ENCODE data around the gene SLC25A40. TPM values are rescaled to one million over a fixed set of nuclear protein-coding genes. Genes with fewer than 3 reads are reported as not detected.

The SLC25A40 gene
- total RNA-seq, 3 donors from 2014 or later, result 9.8 to 34.1 (median 13.8) TPM

- Histone ChIP-seq H3K27me3 (no peaks in the 10 kb centered on the region), H3K4me1 (no peaks in the 10 kb centered on the region), H3K4me3 (no peak overlapping the region), H3K36me3 (no peaks in the 10 kb centered on the region), H3K27ac (no peak overlapping the region), H3K9me3 (no peaks in the 10 kb centered on the region)
- intact Hi-C loops (cut with DNase I; ENCODE audit: low total_unique reads), result no loop called here
- no peak for TF ChIP-seq POLR2A (IDR thresholded peaks at IDR 0.05)
- no peak for TF ChIP-seq POLR2AphosphoS5 (IDR thresholded peaks at IDR 0.05)
- no peak for TF ChIP-seq CTCF (IDR thresholded peaks at IDR 0.05)
- no peak for DNase-seq (ENCODE audit: low spot score in 2 of 2)
Measured at GRCh38 chr7:87797395-87797794, 78.8 kb downstream of the SLC25A40 start.

GRCh38 chr7:87785368-87785995 is 90.7 kb downstream of the SLC25A40 start:
- no peaks in the 10 kb centered on the region for H3K9me3 ChIP-seq
- no peak overlapping the region for H3K4me3 ChIP-seq
- TF ChIP-seq POLR2AphosphoS5 (IDR thresholded peaks at IDR 0.05) (no peak), POLR2A (IDR thresholded peaks at IDR 0.05) (no peak), CTCF (IDR thresholded peaks at IDR 0.05) (no peak)
- no peaks in the 10 kb centered on the region for H3K4me1 ChIP-seq
- intact Hi-C loops (cut with DNase I; ENCODE audit: low total_unique reads), result no loop called here
- DNase-seq (ENCODE audit: low spot score in 2 of 2), result no peak
- H3K36me3 ChIP-seq, result no peaks in the 10 kb centered on the region
- H3K27me3 ChIP-seq, result no peaks in the 10 kb centered on the region
- no peak overlapping the region for H3K27ac ChIP-seq

GRCh38 chr7:87784424-87784823 is 91.7 kb downstream of the SLC25A40 start:
- no peak for DNase-seq (ENCODE audit: low spot score in 2 of 2)
- H3K36me3 ChIP-seq, result no peaks in the 10 kb centered on the region
- H3K27me3 ChIP-seq, result no peaks in the 10 kb centered on the region
- H3K27ac ChIP-seq, result no peak overlapping the region
- H3K9me3 ChIP-seq, result no peaks in the 10 kb centered on the region
- H3K4me3 ChIP-seq, result no peak overlapping the region
- H3K4me1 ChIP-seq, result no peaks in the 10 kb centered on the region
- no peak for TF ChIP-seq CTCF (IDR thresholded peaks at IDR 0.05)
- no peak for TF ChIP-seq POLR2A (IDR thresholded peaks at IDR 0.05)
- no peak for TF ChIP-seq POLR2AphosphoS5 (IDR thresholded peaks at IDR 0.05)
- intact Hi-C loops (cut with DNase I; ENCODE audit: low total_unique reads), result no loop called here

Other genes with a start within 250 kb of the SLC25A40 start
- 1 to 10 TPM; 2.0 to 4.8 (median 4.6) TPM for gene RUNDC3B, start 248.0 kb downstream of the SLC25A40 start, total RNA-seq
- 10 to 100 TPM; 10.1 to 18.6 (median 15.7) TPM for gene DBF4, start 133 bp upstream of the SLC25A40 start, total RNA-seq
- 1 to 10 TPM; 2.3 to 7.5 (median 3.4) TPM for gene ADAM22, start 57.9 kb upstream of the SLC25A40 start, total RNA-seq